Hair follicular keratinocyte (primary cell): ENCODE measurements around the gene PLB1. TPM values are rescaled to one million over a fixed set of nuclear protein-coding genes. Genes with fewer than 3 reads are reported as not detected.

Experiments used
- total RNA-seq: library from RNA; depleted of rRNA; stranded (reverse); fragments of >200 nt; gene quantifications from 2 replicates; pipeline ENCODE4 v1.2.3, GENCODE V29; 2015

PLB1 gene, protein sequence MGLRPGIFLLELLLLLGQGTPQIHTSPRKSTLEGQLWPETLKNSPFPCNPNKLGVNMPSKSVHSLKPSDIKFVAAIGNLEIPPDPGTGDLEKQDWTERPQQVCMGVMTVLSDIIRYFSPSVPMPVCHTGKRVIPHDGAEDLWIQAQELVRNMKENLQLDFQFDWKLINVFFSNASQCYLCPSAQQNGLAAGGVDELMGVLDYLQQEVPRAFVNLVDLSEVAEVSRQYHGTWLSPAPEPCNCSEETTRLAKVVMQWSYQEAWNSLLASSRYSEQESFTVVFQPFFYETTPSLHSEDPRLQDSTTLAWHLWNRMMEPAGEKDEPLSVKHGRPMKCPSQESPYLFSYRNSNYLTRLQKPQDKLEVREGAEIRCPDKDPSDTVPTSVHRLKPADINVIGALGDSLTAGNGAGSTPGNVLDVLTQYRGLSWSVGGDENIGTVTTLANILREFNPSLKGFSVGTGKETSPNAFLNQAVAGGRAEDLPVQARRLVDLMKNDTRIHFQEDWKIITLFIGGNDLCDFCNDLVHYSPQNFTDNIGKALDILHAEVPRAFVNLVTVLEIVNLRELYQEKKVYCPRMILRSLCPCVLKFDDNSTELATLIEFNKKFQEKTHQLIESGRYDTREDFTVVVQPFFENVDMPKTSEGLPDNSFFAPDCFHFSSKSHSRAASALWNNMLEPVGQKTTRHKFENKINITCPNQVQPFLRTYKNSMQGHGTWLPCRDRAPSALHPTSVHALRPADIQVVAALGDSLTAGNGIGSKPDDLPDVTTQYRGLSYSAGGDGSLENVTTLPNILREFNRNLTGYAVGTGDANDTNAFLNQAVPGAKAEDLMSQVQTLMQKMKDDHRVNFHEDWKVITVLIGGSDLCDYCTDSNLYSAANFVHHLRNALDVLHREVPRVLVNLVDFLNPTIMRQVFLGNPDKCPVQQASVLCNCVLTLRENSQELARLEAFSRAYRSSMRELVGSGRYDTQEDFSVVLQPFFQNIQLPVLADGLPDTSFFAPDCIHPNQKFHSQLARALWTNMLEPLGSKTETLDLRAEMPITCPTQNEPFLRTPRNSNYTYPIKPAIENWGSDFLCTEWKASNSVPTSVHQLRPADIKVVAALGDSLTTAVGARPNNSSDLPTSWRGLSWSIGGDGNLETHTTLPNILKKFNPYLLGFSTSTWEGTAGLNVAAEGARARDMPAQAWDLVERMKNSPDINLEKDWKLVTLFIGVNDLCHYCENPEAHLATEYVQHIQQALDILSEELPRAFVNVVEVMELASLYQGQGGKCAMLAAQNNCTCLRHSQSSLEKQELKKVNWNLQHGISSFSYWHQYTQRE (N-terminal part only)
- total RNA-seq, result 1.3 and 1.4 TPM in 2 replicates

DNA sequence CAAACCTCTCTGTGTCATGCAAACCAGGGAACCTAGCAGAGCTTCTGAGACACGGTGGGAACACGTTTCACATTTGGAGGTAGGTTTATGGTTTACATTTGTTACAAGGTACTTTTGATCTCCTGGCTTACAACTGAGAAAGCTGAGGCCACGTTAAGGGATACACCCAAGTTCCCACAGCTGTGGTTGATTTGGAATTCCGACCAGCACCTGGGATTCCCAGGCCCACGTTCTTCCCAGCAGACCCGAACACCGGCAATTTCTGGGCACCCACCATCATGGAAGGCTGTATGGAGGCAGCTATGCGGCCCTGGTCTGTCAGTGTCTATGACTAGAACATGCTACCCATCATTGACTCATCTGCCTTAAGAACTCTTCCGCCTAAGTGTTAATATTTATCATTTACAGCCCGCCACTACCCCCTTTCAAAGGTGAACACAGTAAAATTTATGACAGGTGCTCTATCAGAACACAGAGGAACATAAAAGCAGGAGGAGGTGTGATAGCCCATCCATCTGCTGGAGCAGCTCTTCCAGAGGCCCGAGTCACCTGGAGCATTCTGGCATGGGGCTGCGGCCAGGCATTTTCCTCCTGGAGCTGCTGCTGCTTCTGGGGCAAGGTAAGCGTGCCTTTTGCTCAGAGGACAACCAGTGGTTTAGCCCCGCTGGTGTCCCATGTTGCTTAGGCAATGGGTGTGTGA, at the start of gene PLB1:
TSS of gene PLB1 (plus strand) at position 510 of the 700 bp plus-strand sequence. CDS start at position 565, 55 bp downstream.

Other genes with a start within 250 kb of the PLB1 start
- gene FOSL2, start 103.2 kb upstream of the PLB1 start, total RNA-seq, result 33.6 and 37.6 TPM in 2 replicates